Measurements from ENCODE around the gene CACNB4. TPM values are rescaled to one million over a fixed set of nuclear protein-coding genes. Genes with fewer than 3 reads are reported as not detected.

CACNB4 gene
- total RNA-seq, 2 experiments from 2014 or later = 0.14 to 0.20 TPM

DNA sequence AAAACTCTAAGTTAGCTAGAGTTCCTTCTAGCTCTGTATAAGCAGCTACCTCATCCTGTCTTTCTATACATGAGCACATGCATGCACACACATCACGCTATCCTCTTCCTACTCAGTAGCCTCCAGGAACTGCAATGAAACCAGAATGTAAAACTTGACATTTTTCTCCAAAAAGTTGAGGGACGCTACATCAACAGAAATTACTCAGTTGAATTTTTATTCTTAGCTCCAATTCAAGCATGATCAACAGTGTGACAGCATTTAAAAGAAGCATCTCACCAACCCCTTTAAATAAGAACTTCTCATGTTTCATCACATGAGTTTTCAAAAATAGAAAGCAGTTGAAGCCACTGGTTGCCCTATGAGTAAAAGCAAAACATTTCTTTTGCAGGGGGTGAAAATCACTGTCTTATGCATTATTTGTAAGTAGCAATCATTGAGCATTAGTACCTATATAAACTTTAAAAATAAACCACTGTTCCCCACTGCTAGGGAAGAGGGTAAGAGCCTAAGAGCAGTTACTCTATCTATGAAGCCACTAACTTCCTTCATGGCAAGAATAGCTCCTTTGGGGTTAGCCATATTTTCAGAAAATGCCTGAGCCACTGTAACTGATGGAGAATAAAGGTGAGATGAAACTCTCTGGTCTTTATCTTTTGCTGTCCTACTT, 192.7 kb downstream of the CACNB4 start:
- TF ChIP-seq, protein P1, sequence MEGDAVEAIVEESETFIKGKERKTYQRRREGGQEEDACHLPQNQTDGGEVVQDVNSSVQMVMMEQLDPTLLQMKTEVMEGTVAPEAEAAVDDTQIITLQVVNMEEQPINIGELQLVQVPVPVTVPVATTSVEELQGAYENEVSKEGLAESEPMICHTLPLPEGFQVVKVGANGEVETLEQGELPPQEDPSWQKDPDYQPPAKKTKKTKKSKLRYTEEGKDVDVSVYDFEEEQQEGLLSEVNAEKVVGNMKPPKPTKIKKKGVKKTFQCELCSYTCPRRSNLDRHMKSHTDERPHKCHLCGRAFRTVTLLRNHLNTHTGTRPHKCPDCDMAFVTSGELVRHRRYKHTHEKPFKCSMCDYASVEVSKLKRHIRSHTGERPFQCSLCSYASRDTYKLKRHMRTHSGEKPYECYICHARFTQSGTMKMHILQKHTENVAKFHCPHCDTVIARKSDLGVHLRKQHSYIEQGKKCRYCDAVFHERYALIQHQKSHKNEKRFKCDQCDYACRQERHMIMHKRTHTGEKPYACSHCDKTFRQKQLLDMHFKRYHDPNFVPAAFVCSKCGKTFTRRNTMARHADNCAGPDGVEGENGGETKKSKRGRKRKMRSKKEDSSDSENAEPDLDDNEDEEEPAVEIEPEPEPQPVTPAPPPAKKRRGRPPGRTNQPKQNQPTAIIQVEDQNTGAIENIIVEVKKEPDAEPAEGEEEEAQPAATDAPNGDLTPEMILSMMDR (IDR thresholded peaks at IDR 0.05) = no peak
- intact Hi-C loops (cut with DNase I, micrococcal nuclease) = no loop called here
- no peak overlapping the region for H3K27ac ChIP-seq (ENCODE audit: low read depth in 1 of 2, low read length in 2 of 2)
- no peak overlapping the region for H3K4me3 ChIP-seq (ENCODE audit: low read length)
- no peak for DNase-seq
- Mint-ChIP-seq H3K4me3 (no peak overlapping the region), H3K4me1 (ENCODE audit: low read depth) (no peaks in the 10 kb centered on the region), H3K27me3 (no peaks in the 10 kb centered on the region), H3K9me3 (no peaks in the 10 kb centered on the region), H3K27ac (no peak overlapping the region), H3K36me3 (ENCODE audit: low read depth) (no peaks in the 10 kb centered on the region)
- CTCF ChIA-PET = interaction anchor here (0.8 kb wide), 1 partner anchor 25 kb away, joined by 3 read pairs; no protein-coding TSS in a partner anchor
- H3K27me3 ChIP-seq (ENCODE audit: control insufficient read depth in 1 of 2, insufficient read depth in 2 of 2, low read length in 2 of 2) = no peaks in the 10 kb centered on the region
- H3K36me3 ChIP-seq (ENCODE audit: insufficient read depth, low read length) = no peaks in the 10 kb centered on the region
- no peak for ATAC-seq (ENCODE audit: poor library complexity)
- H3K9me3 ChIP-seq (ENCODE audit: control insufficient read depth in 1 of 2, insufficient read depth in 1 of 2, low read length in 2 of 2) = no peaks in the 10 kb centered on the region
- H3K4me1 ChIP-seq (ENCODE audit: insufficient read depth, low read length) = no peaks in the 10 kb centered on the region
- POLR2A ChIA-PET = no interaction called here

DNA sequence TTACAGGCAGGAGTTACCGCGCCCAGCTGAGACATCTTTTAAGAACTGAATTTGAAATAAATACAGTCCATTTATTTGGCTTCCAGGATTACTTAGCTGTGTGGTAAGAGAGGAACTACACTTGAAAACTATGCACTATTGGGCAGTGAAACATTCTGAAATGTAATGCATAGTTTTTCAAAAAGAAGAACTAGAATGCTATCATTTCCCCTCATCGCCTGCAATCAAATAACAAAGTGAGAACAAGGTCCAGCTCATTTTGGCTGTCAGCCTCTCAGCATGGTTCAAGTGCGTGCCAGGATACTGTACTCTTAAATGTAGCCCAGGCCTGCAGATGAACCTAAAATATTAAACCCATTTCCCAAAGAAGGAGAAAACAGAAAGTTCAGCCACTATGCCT, 194.0 kb downstream of the CACNB4 start:
- CTCF ChIA-PET = no interaction called here
- Histone ChIP-seq H3K9me3 (ENCODE audit: control insufficient read depth in 1 of 2, insufficient read depth in 1 of 2, low read length in 2 of 2) (no peaks in the 10 kb centered on the region), H3K27ac (ENCODE audit: low read depth in 1 of 2, low read length in 2 of 2) (no peak overlapping the region), H3K4me1 (ENCODE audit: insufficient read depth, low read length) (no peaks in the 10 kb centered on the region), H3K36me3 (ENCODE audit: insufficient read depth, low read length) (no peaks in the 10 kb centered on the region), H3K4me3 (ENCODE audit: low read length) (no peak overlapping the region), H3K27me3 (ENCODE audit: control insufficient read depth in 1 of 2, insufficient read depth in 2 of 2, low read length in 2 of 2) (no peaks in the 10 kb centered on the region)
- intact Hi-C loops (cut with DNase I, micrococcal nuclease) = no loop called here
- H3K27me3 Mint-ChIP-seq = no peaks in the 10 kb centered on the region
- H3K27ac Mint-ChIP-seq = no peak overlapping the region
- H3K4me3 Mint-ChIP-seq = no peak overlapping the region
- no peaks in the 10 kb centered on the region for H3K36me3 Mint-ChIP-seq (ENCODE audit: low read depth)
- no peak for ATAC-seq (ENCODE audit: poor library complexity)
- TF ChIP-seq, protein P1 (IDR thresholded peaks at IDR 0.05) = no peak
- H3K4me1 Mint-ChIP-seq (ENCODE audit: low read depth) = no peaks in the 10 kb centered on the region
- no peak for DNase-seq
- POLR2A ChIA-PET = no interaction called here
- H3K9me3 Mint-ChIP-seq = no peaks in the 10 kb centered on the region

DNA sequence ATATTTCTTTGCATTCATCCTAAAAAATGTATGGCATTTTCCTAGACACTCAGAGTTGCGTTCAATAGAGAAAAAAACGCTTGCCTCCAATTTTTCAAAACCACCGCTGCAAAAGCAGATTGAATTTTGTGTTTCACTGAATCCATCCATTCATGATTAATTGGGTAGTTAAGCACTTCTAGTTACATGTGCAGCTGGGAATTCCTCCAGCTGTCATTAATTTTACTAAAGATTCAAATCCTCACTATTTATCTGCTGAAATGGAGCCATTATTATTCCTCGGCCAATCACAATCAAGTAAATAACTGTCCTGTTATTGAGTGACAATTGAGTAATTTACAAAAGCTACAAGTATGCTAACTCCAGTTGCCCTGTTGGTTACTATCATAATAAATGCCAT, 194.8 kb downstream of the CACNB4 start:
- TF ChIP-seq, protein P1 (IDR thresholded peaks at IDR 0.05) = no peak
- Mint-ChIP-seq H3K4me3 (no peak overlapping the region), H3K36me3 (ENCODE audit: low read depth) (no peaks in the 10 kb centered on the region), H3K27ac (no peak overlapping the region), H3K27me3 (no peaks in the 10 kb centered on the region), H3K9me3 (no peaks in the 10 kb centered on the region), H3K4me1 (ENCODE audit: low read depth) (no peaks in the 10 kb centered on the region)
- Histone ChIP-seq H3K9me3 (ENCODE audit: control insufficient read depth in 1 of 2, insufficient read depth in 1 of 2, low read length in 2 of 2) (no peaks in the 10 kb centered on the region), H3K27me3 (ENCODE audit: control insufficient read depth in 1 of 2, insufficient read depth in 2 of 2, low read length in 2 of 2) (no peaks in the 10 kb centered on the region), H3K4me1 (ENCODE audit: insufficient read depth, low read length) (no peaks in the 10 kb centered on the region), H3K27ac (ENCODE audit: low read depth in 1 of 2, low read length in 2 of 2) (no peak overlapping the region), H3K36me3 (ENCODE audit: insufficient read depth, low read length) (no peaks in the 10 kb centered on the region), H3K4me3 (ENCODE audit: low read length) (no peak overlapping the region)
- no peak for ATAC-seq (ENCODE audit: poor library complexity)
- DNase-seq = no peak
- ChIA-PET POLR2A (no interaction called here), CTCF (no interaction called here)
- intact Hi-C loops (cut with DNase I, micrococcal nuclease) = no loop called here

All from CD4-positive, alpha-beta T cell (primary cell).